Measurements from ENCODE around the gene CRTC3.
"Not testable (repeated sequence)": the region's sequence is repeated elsewhere in the genome, so short reads cannot be mapped to it uniquely, and the experiment has no call there.

Gene CRTC3

GRCh38 chr15:90524018-90524803 is 5.5 kb upstream of the CRTC3 start:
- not testable (repeated sequence) for DNase-seq

GRCh38 chr15:90529011-90529370 is 732 bp upstream of the CRTC3 start:
- no peak for DNase-seq

GRCh38 chr15:90530250-90531051 is 728 bp downstream of the CRTC3 start:
- DNase-seq = peak; percentile 50

GRCh38 chr15:90531147-90531546 is 1.4 kb downstream of the CRTC3 start:
- no peak for DNase-seq

- DNase-seq = no peak
These were observed 5.5 kb downstream of the CRTC3 start for GRCh38 chr15:90535254-90535653.

GRCh38 chr15:90539789-90540188 is 10.1 kb downstream of the CRTC3 start:
- DNase-seq = peak; percentile 47

- no peak for DNase-seq
These were observed 11.0 kb downstream of the CRTC3 start for GRCh38 chr15:90540768-90541167.

- no peak for DNase-seq
These were observed 15.4 kb downstream of the CRTC3 start for GRCh38 chr15:90545095-90545494.

- DNase-seq = no peak
These were observed 17.8 kb downstream of the CRTC3 start for GRCh38 chr15:90547540-90547939.

- DNase-seq = no peak
These were observed 21.2 kb downstream of the CRTC3 start for GRCh38 chr15:90550919-90551318.

- no peak for DNase-seq
These were observed 22.6 kb downstream of the CRTC3 start for GRCh38 chr15:90552162-90552928.

GRCh38 chr15:90552929-90553211 is 23.1 kb downstream of the CRTC3 start:
- no peak for DNase-seq

- no peak for DNase-seq
These were observed 23.6 kb downstream of the CRTC3 start for GRCh38 chr15:90553248-90553745.

GRCh38 chr15:90557186-90558084 is 27.7 kb downstream of the CRTC3 start:
- no peak for DNase-seq

- DNase-seq = no peak
These were observed 28.4 kb downstream of the CRTC3 start for GRCh38 chr15:90558171-90558573.

GRCh38 chr15:90559119-90559518 is 29.4 kb downstream of the CRTC3 start:
- no peak for DNase-seq

- no peak for DNase-seq
These were observed 30.6 kb downstream of the CRTC3 start for GRCh38 chr15:90560229-90560776.

GRCh38 chr15:90561344-90562244 is 31.9 kb downstream of the CRTC3 start:
- DNase-seq = peak; percentile 19

- no peak for DNase-seq
These were observed 32.9 kb downstream of the CRTC3 start for GRCh38 chr15:90562669-90563068.

- no peak for DNase-seq
These were observed 33.7 kb downstream of the CRTC3 start for GRCh38 chr15:90563463-90563862.

GRCh38 chr15:90564051-90564450 is 34.3 kb downstream of the CRTC3 start:
- DNase-seq = no peak

Data from stimulated activated CD4-positive, alpha-beta T cell treated with anti-CD3 and anti-CD28 coated beads, Interleukin-4, amount 100 ng/mL, for 1 hour (primary cell).